GM18520 (cell line): ENCODE results near the gene DNASE1L1.

Source experiments
- ATAC-seq: cut with Tn5 transposase; IDR thresholded peaks from one replicate; pipeline ENCODE4 v1.9.1; 2021; ENCODE audit not compliant: unreplicated experiment

Gene DNASE1L1

DNA sequence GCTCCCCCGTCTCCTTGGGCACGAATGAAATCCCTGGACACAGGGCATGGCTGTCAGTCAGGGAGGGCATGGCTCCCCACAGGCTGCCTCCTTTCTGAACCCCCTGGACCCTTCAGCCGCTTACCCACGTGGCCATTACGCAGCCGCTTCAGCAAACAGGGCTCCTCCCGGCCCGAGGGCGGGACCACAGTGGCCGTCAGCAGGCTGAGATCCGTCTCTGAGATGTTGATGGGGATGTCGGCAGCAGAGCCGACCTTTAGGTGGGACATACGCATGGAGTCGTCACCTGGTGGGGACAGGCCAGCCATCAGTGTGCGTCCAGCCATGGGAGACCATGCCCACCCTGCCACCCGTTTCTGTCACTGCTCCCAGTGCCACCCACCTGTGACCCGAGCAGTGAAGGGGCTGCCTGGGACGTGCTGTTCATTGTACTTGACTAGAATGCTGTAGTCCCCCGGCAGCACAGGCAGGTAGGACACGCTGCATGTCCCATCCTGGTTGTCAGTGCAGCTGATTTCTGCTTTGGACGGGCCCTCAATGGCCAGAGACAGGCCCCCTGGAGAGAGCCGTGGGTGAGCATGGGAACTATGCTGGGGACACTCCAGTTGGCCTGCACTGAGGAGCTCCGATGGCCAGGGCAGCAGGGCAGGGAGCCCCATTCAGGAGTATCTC, 55.7 kb downstream of the DNASE1L1 start:
- ATAC-seq = no peak

GRCh38 chrX:154352466-154352865, 56.6 kb downstream of the DNASE1L1 start:
- no peak for ATAC-seq

DNA sequence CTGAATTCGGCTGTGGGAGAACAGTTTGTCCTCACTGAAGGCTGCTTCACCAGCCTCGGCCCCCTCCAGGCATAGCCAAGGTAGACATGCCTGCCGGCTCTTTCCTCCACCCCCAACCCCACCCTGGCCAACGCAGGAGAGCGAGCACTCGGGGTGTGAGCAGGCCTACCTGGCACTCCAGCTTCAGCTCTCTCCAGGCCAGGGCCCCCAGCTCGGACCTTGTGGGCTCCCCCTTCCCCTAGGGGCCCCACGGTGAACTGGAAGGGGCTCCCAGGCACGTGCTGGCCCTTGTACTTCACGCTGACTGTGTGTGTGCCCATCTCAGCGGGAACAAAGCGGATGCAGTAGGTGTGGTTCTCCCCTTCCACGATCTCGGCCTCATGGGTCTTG, 57.0 kb downstream of the DNASE1L1 start:
- no peak for ATAC-seq
